T-helper 2 cell treated with Interferon-gamma antibody and Interleukin-4, amounts not matched to agents 100 ng/mL and 5 ng/mL, for 36 hours (primary cell): ENCODE measurements around the gene CYTIP. TPM values are rescaled to one million over a fixed set of nuclear protein-coding genes. Genes with fewer than 3 reads are reported as not detected.

Experiments used
- intact Hi-C: fragments of 100-400 bp; cut with micrococcal nuclease; formaldehyde crosslinking; loops from one replicate; pipeline ENCODE4 v1.15.1; 2023
- total RNA-seq: library from RNA; stranded (reverse); gene quantifications from 2 replicates; pipeline ENCODE4 v1.2.3, GENCODE V29; 2022

Gene CYTIP
- 195 and 203 TPM in 2 replicates for total RNA-seq

DNA sequence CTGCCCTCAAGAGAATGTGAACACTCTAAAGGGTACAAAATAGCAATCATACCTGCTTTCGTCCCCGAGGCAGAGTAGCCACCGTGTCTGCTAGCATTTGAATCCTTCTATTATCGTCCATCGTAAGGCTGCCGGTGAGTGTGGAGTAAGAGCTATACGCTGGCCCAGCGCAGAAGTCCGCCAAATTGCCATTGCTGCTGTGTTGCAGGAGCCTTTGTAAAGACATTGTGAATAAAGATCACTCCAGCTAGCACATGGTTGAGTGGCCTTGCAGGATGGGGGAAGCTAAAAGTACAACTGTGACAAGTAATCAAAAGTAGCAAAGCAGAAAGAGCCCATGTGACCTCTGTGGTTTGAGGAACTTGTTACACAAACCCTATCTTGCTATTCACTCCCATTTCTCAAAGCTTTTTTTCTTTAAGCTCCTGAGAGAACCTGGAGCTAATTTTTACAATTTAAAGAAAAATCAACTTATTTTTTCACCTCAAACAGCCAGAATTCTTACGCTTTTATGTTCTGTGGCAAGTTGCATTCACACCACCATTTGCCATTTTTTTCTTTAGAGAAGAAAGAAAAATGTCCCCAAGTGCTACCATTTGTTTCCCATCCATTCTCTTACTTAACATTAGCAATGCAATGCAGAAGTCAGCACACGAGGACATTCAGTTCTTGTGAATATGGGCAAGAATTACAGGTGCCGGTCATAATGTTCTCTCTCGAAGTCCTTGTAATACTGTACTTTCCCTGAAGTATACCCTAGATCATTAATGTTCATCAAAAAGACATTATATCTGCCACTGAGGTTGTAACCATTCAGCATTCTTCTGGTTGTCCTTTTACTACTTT is at the start of gene CYTIP:
CYTIP (minus strand) TSS at position 295 of the 846 bp plus-strand sequence; CDS start at position 226, 69 bp downstream.
- intact Hi-C loops: loop anchor here (1.0 to 10.0 kb wide), 8 partner anchors 9 to 1102 kb away; partner anchors contain the start of genes ACVR1, ACVR1C, CCDC148 and PKP4

DNA sequence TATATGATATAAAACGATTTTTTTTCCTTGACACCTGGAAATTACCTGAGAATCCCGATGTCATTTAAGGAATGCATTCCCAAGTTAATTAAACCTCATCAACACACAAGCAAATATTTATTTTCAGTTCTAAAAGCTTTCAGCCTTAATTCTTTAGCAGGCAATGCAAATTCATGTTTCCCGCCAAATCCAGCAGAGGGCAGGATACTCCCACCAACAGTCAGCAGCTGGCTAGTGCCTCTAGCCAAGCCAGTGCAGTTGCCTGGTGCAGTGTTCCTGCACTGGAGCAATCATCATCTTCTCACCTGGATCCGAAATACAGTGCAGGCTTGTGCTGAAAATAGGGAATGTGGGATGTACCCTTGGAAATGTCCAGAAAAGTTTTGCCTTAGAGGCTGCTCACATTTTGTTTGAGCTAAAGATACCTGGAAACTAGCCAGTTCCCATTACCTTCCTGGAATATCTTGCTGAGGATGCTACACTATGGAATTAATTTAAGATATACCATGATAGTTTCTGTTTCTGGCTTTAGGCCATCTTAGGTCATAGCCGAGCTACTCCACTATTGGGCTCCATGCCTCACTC is 48.4 kb upstream of the CYTIP start:
- intact Hi-C loops: loop anchor here (1.0 to 10.0 kb wide), 6 partner anchors 27 to 1253 kb away; partner anchors contain the start of genes ACVR1, CCDC148 and PKP4

DNA sequence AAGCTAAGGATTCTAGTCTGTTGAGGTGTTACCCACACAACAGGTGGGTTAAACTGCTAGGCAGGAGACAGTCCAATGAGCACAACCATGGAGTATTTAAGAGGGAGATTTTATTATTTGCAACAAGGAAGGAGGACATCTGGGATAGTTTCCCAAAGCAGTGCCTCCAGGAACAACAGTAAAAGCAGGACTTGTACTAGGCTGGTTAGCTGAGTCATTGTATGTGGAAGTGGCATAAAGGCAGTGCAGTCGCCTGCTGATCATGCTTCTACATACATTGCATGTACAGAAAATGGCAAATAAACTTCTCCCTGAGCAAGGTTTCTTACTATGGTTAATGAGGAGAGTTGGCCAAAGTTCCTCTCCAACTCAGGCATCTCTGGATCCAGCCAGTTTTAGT is 46.1 kb upstream of the CYTIP start:
- intact Hi-C loops: loop anchor here (5.0 to 10.0 kb wide), 3 partner anchors 387 to 1255 kb away; partner anchors contain the start of genes ACVR1, CCDC148 and PKP4

DNA sequence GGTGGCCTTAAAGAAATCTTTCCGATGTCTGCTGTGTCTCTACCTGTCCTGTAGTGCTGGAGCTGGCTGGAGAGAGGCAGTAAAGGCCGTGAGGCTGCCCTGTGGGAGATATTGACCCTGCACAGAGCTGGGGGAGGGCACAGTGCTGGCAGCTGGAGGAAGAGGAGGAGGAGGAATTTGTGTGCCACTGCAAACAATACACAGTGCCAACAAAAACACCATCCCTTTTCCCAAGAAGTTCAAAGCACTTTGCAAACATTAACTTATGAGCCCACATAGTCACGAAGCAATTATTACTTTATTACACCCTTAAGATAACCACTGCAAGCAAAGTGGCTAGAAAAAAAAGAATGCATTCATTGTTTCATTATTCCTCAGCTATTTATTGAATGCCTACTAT is 45.0 kb upstream of the CYTIP start:
- intact Hi-C loops: no loop called here

DNA sequence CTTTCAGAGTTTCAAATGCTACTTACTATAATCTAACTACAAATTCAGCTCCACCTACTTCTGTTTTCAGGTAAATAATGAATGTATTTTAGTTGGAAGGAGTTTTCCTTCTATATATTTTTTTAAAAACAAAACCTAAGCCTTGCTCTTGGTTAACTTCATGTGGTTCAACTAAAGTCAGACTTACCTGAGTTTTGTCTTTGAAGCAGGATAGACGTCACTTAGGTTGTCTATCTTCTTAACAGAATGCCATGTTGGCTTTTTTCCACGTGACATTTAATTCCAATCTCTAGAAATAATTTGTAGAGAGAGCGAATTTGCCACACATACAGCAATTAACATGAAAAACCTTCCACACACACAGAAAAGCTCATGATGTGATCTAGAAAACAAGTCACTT is 43.9 kb upstream of the CYTIP start:
- intact Hi-C loops: no loop called here

DNA sequence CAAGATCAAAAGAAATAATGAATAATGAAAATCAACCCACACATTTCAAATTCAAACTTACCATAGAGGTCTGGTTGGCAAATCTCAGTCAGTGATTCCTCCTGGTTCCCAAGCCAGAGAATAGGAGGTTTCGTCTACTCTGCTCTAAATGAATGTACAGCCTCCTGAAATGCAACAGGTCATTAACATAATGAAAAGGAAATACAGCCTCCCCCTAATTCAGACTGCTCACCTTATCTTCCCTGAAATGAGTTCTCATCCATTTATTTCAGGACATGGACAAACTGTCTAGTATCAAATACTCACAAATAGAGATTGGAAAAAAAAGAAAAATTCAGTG is 43.4 kb upstream of the CYTIP start:
- intact Hi-C loops: no loop called here

DNA sequence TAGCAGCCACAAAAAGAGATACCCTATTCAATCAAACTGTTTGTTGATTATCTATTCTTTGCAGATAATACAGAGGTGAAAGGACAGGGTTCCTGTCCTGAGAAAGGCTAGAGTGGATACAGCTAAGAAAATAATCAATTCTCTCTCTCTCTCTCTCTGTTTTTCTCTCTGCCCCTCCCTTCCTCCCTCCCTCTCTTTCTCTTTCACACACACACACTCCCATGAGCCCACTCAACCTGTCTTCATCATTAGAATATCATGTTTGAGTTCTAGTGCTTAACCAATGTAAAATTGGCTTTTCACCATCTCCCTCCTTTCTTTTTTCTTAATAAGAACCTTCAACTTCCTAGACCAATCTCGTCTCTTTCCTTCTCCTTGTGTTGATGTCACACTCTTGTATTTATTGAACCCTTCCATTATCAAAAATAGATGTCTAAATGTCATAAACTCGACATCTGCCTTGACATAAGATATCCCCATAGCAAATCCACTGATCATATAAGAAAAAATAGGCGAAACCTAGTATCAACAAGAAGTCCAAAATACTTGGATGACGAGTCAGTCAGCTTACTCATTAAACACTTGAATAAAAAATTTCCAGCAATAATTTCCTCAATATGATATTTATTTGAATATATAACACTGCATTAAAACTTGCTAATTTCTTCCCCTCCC is 42.8 kb upstream of the CYTIP start:
- intact Hi-C loops: no loop called here

DNA sequence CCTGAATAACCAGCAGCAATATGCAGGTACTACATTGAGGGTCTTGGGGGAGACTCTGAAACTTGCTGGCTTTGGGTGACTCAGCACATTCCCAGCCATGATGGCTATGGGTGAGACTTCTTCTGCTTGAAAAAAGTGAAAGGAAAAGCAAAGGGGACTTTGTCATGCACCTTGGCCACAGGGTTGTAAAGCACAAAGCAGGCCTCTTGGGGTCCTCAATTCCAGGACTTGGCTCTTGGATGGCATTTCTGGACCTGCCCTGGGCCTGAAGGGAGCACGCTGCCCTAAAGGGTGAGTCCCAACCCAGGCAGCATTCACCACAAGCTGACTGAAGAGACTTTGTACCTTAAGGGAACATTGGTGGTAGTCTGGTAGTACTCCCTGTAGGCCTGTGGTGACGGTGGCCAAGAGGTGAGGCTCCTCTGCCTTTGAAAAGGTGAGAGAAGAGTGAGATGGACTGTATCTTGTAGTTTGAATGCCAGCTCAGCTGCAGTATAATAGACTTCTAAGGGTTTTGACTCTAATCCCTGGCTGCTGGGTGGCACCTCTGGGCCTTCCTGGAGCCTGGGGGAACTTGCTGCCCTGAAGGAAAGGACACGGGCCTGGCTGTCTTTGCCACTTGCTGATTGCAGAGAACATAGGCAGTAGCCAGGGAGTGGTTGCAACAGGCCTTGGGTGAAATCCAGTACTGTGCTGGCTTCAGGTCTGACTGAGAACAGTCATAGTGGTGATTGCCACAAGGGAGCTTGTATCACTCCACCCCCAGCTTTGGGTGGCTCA is 36.5 kb upstream of the CYTIP start:
- intact Hi-C loops: no loop called here

DNA sequence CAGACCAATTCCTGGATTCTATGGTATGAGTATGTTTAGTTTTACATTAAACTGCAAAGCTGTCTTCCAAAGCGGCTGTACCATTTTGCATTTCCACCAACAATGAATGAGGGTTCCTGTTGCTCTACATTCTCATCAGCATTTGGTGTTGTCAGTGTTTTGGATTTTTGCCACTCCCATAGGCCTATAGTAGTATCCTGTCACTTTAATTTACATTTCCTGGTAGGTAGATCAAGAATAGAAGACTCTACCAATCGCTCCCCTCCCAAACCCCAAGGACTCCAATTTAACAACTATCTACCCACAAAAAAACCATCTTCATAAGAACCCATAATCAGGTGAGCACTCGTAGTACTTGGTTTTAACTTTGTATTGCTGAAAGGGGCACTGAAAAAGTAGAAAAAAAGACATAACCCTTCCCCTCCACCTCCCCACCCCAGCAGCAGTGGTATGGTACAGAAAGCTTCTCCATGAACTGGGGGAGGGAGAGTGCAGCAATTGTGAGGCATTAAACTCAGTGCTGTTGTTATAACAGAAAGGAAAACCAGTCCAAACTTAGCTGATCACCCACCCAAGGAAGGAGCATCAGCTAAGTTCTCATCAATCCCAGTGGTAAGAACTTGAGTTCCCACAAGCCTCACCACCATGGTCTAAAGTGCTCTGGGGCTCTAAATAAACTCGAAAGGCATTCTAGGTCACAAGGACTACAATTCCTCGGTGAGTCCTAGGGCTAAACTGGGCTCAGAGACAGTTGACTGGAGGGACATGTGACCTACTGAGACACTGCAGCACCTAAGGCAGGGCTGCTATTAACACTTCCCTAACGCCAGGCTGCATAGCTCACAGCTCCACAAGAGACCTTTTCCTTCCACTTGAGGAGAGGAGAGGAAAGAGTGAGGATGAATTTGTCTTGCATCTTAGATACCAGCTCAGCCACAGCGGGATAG is 35.5 kb upstream of the CYTIP start:
- intact Hi-C loops: loop anchor here (5.0 kb wide), 1 partner anchor 77 kb away; no protein-coding TSS in a partner anchor

DNA sequence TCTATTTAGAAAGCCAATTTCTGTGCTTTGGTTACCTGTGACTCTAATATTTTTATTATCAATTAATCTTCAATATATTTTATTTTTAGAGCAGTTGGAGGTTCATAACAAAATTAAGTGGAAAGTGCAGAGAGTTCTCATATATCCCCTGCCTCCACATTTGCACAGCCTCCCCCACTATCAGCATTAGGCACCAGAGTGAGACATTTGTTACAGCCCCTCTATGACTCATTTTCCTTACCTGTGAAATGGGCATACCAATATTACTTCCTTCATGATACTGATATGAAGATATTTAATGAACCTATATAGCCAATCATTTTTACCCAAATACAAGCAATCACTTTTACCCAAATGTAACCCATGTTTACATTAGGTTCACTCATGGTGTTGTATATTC is 34.0 kb upstream of the CYTIP start:
- intact Hi-C loops: loop anchor here (1.0 to 5.0 kb wide), 2 partner anchors 9 to 76 kb away; no protein-coding TSS in a partner anchor

DNA sequence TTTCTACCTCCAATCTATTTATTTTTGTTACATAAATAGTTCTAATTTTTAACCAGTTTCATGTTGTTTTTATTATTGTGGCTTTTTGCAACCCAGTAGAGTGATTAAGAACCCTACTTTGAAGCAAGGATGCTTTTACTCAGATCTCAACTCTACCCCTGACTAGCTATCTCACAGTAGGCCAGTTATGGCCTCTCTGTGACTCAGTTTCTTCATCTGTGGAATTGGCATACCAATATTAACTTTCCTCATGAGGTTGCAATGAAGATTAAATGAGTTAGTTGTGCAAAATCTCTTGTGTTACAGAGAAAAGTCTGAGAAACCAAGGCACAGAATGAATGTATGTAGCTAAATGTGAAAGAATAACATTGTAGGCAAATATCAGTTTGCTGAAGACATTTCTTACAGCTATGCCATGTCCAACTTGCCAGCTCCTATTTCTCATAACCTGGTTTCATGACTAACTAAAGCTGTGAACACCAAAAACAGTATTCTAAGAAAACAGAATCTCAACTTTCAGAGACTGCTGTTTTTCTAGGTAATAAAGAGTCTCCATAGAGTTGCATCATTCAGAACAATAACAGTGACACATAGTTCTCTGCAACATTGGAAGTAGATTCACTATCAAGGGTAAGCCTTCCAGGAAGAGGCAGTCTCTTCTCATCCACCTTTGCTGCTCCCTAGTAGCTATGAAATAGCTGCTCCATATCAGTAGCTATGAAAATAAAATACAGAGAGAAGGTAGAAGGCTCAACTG is 33.2 kb upstream of the CYTIP start:
- intact Hi-C loops: loop anchor here (1.0 to 5.0 kb wide), 2 partner anchors 8 to 75 kb away; no protein-coding TSS in a partner anchor

DNA sequence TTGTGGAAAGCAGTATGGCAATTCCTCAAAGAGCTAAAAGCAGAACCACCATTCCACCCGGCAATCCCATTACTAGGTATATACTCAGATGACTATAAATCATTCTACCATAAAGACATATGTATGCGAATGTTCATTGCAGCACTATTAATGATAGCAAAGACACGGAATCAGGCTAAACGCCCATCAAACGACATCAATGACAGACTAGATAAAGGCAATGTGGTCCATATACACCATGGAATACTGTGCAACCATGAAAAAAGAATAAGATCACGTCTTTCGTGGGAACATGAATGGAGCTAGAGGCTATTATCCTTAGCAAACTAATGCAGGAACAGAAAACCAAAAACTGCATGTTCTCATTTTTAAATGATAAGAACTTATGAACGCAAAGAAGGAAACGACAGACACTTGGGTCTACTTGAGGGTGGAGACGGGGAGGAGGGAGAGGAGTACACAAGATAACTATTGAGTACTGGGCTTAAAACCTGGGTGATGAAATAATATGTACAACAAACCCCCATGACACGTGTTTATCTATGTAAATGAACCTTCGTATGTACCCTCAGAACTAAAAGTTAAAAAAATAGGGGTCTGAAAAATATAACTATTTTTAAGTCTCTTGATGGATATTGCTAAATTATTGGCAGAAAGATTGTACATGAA is 32.0 kb upstream of the CYTIP start:
- intact Hi-C loops: loop anchor here (5.0 kb wide), 1 partner anchor 74 kb away; no protein-coding TSS in a partner anchor

DNA sequence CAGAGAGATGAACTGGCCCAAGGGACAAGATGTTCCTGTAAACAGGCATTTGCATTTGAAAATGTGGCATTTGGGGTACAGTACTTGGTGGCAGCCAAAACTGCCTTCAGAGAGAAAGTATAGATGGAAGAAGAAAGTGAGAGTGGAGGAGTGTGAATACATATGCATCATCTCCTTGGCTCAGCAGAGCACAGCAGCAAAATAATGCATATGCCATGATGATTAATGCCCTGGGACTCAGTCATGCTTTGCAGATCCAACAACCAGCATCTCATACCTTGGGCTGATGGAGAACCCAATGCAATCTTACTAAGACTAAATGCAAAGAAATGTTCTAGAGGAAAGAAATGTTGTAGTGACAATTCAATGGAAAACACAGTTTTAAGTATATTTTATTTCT is 29.7 kb upstream of the CYTIP start:
- intact Hi-C loops: no loop called here

DNA sequence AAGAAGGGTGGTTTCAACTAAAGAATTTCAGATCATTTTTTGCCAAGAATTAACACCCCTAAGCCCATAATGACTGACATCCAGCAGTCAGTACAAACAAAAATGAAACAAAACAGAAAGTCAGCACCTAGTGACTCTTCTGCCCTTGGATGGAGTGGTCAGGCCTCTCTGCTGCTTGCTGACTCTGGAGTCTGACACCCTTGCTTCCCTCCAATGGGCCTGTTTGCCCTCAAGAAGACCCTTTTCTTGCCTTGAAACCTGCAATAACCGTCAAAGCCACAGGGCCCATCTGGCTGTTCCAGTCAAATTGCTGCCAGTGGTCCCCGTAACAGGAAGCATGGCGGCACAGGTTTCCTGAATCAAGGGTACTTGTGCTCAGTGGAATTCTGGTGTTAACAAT is 27.2 kb upstream of the CYTIP start:
- intact Hi-C loops: no loop called here

DNA sequence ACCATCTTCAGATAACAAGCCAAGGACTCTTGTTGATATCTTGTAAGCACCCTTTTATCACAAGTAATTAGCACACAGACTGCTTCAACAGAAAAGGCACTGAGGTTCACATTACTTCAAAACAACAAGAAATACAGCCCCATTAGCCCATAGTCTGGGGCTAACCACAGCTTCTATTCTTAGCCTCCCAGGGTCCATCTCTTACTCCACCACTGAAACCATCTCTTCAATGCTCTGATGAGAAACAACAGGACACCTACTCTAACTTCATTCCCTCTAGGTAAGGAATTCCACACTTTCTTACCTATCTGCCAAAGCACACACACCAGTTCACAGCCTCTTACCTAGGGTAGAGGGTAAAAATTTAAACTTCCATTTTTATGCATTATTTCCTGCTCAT is 26.4 kb upstream of the CYTIP start:
- intact Hi-C loops: no loop called here

DNA sequence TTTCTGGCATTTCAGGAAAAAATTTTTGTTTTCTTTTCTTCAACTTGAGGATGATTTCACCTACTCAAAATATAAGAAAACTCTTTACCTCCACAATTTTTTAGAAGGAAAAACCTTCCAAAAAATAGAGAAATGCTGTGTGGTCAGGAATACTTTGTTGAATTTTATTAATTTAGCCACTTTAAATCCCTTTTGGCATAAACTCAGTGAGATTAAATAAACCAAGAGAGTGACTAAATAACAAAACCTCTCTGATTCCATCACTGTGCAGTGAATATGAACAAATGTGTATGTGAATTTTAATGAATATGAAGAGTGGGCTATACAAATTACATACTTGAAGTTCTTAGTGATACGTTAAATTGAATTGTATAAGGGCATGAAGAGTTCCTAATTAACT is 25.8 kb upstream of the CYTIP start:
- intact Hi-C loops: loop anchor here (1.0 to 5.0 kb wide), 6 partner anchors 8 to 1137 kb away; partner anchors contain the start of genes CYTIP and NR4A2

DNA sequence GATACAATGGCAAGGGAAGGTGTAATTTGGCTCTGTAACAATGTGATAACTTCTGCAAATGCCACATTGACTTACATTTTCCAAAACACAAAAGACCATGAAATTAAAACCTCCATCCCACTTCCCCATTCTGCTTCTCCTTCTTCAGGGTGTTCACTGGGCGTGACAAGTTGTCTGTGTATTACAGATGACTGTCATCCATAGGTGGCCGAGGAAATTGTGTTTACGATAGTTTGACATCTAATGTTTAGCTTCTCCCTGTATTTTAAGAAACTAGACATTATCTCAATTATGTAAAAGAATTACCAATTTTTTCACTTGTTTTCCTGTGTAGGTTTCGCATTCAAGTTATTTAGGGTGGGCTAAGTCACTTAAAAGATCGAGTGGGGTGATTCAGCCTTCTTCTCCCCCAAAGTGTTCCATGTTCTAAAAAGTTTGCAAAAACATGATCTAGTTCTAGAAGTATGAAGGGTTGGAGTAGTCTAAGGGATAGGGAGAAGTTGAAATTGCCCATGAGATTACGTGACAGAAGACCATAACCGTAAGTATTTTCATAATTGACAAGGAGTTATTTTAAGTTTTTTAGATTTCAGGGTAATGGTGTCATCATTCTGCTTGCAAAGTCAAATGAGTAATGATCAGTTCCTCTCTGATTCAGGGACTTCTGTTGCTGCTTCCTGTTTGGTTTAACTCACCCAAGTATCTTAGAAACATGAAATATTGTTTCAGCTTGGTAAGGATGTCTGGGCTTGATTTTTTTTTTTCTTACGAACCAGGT is 25.2 kb upstream of the CYTIP start:
- intact Hi-C loops: loop anchor here (1.0 to 5.0 kb wide), 6 partner anchors 8 to 1137 kb away; partner anchors contain the start of genes CYTIP and NR4A2

DNA sequence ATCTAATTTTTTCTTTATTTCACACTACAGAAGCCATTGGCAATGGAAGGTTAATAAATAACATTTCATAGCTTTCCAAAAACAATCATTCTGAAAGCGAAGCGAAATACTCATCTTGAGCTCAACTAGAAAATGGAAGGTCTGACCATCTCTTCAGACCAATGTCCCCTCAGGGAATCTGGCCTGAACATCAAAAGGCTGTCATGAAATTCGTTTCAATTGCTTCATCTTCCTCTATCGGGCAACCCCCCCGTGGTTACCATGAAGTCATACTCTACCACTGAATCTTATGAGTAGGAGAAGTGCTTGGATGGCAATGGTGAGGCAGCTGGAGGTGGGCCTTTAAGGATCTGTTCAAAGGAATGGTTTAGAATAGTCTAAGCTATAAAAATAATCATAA is 22.9 kb upstream of the CYTIP start:
- intact Hi-C loops: loop anchor here (5.0 kb wide), 2 partner anchors 34 to 1134 kb away; partner anchors contain the start of gene NR4A2
